ENCODE data around the gene SNW1. TPM values are rescaled to one million over a fixed set of nuclear protein-coding genes. Genes with fewer than 3 reads are reported as not detected.

Gene SNW1
- total and polyA plus RNA-seq, 12 donors: 24.2 to 85.0 (median 51.9) TPM

GRCh38 chr14:77691259-77691658 lies 69.7 kb downstream of the SNW1 start:
- Histone ChIP-seq H3K36me3 (replicated peaks in 1 of 2) (peaks cover 0 to 14% of the 10 kb centered on the region in 2 donors), H3K27me3 (no peaks in the 10 kb centered on the region), H3K9me3 (replicated peaks in 1 of 3) (no peaks in the 10 kb centered on the region), H3K4me3 (no peak overlapping the region), H3K27ac (no peak overlapping the region), H3K4me1 (replicated peaks in 1 of 2) (no peaks in the 10 kb centered on the region)
- peak; percentile 67 to 90 (median 77) for DNase-seq
- 46 to 70% (median 52%) methylated on average over 2 of the region's 2 CpGs for WGBS, 4 donors
- TF ChIP-seq POLR2A (IDR thresholded peaks at IDR 0.05): no peak
- TF ChIP-seq CTCF (IDR thresholded peaks at IDR 0.05): no peak
- intact Hi-C loops (cut with DNase I): no loop called here

- intact Hi-C loops (cut with DNase I): no loop called here
- Histone ChIP-seq H3K27me3 (no peaks in the 10 kb centered on the region), H3K4me3 (no peak overlapping the region), H3K9me3 (replicated peaks in 1 of 3) (no peaks in the 10 kb centered on the region), H3K36me3 (replicated peaks in 1 of 2) (peaks cover 0 to 10% of the 10 kb centered on the region in 2 donors), H3K27ac (no peak overlapping the region), H3K4me1 (replicated peaks in 1 of 2) (no peaks in the 10 kb centered on the region)
- TF ChIP-seq CTCF (IDR thresholded peaks at IDR 0.05) (no peak), POLR2A (IDR thresholded peaks at IDR 0.05) (no peak)
- no peak for DNase-seq
- WGBS, 4 donors: 27 to 48% (median 37%) methylated on average over 1 of the region's 1 CpG
Observed at GRCh38 chr14:77682158-77682553, 78.8 kb downstream of the SNW1 start.

DNA sequence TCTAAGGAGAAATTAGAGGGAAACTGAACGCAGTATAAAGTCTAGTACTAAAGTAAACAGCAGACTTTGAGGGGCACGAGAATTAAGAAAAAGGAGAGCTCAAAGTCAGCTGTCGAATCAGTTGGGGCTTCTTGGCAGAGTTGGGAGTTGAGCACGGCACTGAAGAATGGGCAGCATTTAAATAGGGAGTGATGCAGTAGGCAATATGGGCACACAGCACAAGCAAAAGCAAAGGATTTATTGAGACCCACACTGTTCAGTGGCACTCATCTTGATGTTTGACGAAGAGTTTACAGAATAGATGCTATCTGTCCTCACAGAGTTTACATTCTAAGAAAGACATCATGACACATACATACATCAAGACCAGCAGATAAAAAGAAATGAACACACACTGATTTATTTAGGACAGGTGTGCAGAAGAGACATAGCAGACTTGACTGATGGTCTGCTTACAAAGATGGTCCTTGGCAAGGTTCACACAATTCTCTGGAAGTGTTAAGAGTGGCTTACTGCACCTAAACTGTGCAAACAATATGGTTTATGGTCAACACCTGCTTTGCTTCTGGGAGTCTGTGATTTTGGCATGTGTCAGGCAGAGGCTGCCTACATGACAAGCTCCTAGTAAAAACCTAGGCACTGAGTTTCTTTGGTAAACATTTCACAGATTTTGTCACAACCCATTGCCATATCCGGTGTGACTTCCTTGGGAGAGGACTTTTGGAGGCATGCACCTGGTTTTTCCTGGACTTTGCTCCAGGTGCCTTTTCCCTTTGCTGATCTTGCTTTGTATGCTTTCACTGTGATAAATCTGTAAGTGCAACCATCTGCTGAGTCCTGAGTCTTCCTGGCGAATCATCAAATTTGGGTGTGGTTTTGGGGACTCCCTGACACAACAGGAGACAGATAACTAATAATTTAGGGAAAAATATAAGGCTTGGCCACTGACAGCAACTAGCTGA lies 79.5 kb downstream of the SNW1 start:
- TF ChIP-seq POLR2A (IDR thresholded peaks at IDR 0.05): no peak
- TF ChIP-seq CTCF (IDR thresholded peaks at IDR 0.05): no peak
- Histone ChIP-seq H3K4me1 (replicated peaks in 1 of 2) (no peaks in the 10 kb centered on the region), H3K36me3 (replicated peaks in 1 of 2) (peaks cover 0 to 10% of the 10 kb centered on the region in 2 donors), H3K4me3 (no peak overlapping the region), H3K27me3 (no peaks in the 10 kb centered on the region), H3K9me3 (replicated peaks in 1 of 3) (no peaks in the 10 kb centered on the region), H3K27ac (no peak overlapping the region)
- WGBS, 4 donors: 82 to 95% (median 91%) methylated on average over 7 of the region's 7 CpGs
- intact Hi-C loops (cut with DNase I): no loop called here
- DNase-seq: no peak

- TF ChIP-seq CTCF (IDR thresholded peaks at IDR 0.05) (no peak), POLR2A (IDR thresholded peaks at IDR 0.05) (no peak)
- H3K36me3 ChIP-seq (replicated peaks in 1 of 2): peaks cover 0 to 38% of the 10 kb centered on the region in 2 donors
- 84 to 95% (median 87%) methylated on average over 8 of the region's 8 CpGs for WGBS, 4 donors
- no peak for DNase-seq
- H3K4me1 ChIP-seq (replicated peaks in 1 of 2): peaks cover 0 to 5% of the 10 kb centered on the region in 2 donors
- H3K9me3 ChIP-seq (replicated peaks in 1 of 3): no peaks in the 10 kb centered on the region
- no peaks in the 10 kb centered on the region for H3K27me3 ChIP-seq
- no peak overlapping the region for H3K4me3 ChIP-seq
- intact Hi-C loops (cut with DNase I): no loop called here
- H3K27ac ChIP-seq: no peak overlapping the region
Observed at GRCh38 chr14:77674931-77675330, 86.0 kb downstream of the SNW1 start.
